Limb (tissue), 2 donors: ENCODE measurements around the gene VWA3B.
"Not testable (repeated sequence)": the region's sequence is repeated elsewhere in the genome, so short reads cannot be mapped to it uniquely, and the experiment has no call there.

Experiments used
- DNase-seq, 2 donors: peaks; one replicate each; pipeline ENCODE4 v3.0.0-alpha.2; 2016; ENCODE audit errors: extremely low spot score in 2 of 2

VWA3B gene

GRCh38 chr2:98134172-98135005, 47.4 kb downstream of the VWA3B start:
- DNase-seq, result no peak

DNA sequence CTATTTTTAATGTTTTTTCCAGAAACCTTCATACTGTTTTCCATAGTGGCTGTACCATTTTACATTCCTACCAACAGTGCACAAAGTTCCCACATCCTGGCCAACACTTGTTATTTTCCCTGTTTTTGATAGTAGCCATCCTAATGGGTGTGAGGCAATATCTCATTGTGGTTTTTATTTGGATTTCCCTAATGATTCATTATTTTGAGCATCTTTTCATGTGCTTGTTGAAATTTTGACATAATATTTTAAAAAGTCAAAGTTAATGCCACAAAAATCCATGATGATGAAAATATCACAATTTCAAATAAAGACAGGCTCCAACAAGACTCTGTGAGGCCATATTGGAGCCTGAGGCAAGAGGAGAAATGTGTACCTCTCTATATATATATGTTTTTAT, 50.2 kb downstream of the VWA3B start:
- DNase-seq, result no peak

DNA sequence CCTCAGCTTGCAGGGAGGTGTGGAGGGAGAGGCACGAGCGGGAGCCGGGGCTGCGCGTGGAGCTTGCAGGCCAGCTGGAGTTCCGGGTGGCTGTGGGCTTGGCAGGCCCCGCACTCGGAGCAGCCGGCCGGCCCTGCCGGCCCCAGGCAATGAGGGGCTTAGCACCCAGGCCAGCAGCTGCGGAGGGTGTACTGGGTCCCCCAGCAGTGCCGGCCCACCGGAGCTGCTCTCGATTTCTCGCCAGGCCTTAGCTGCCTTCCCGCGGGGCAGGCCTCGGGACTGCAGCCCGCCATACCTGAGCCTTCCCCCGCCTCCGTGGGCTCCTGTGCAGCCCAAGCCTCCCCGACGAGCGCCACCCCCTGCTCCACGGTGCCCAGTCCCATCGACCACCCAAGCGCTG, 52.0 kb downstream of the VWA3B start:
- DNase-seq, result not testable (repeated sequence)

- no peak for DNase-seq
Observed at GRCh38 chr2:98140210-98140609, 53.2 kb downstream of the VWA3B start.

DNA sequence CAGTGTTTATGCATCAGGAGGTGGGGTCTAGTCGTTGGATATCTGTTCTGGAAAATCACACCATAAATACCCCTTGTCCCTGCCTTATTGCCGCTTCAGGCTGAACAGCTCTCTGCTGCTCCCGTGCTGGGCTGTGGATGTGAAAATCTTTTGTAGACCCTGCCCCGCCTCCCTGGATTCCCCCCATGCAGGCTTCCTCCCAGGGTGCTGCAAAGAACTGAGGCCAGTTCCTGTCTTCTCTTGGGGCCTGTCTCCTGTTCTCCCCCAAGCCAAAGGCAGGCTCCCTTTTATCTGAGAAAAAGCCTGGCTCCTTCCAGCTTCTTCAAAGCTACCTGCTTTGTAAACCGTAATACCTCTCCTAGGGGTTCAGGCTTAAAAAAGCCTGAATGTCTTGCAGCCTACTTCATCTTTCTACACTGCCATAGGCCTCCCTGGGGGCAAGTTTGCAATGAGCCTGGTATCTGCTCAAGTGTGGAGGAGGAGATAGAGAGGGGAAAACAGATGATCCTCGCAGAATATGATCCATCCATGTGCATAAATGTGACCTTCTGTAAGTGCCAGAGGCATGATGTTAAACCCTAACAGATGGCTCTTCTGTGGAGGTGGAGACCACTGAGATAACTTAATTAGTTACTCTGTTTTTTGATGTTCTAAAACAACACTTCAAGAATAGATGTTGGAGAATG, 55.3 kb downstream of the VWA3B start:
- no peak for DNase-seq

GRCh38 chr2:98145070-98145469, 58.1 kb downstream of the VWA3B start:
- no peak for DNase-seq

DNA sequence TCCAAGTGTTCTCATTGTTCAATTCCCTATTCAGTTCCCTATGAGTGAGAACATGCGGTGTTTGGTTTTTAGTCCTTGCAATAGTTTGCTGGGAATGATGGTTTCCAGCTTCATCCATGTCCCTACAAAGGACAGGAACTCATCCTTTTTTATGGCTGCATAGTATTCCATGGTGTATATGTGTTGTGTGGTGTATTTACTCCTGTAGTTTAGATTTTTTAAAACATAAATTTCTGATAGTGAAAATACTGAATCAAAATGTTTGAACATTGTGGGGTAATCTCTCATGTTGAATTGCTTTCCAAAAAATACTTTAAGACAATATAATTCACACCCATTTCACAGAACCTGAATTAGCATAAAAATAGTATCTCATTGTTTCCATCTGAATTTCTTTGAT, 60.9 kb downstream of the VWA3B start:
- not testable (repeated sequence) for DNase-seq

GRCh38 chr2:98148595-98149332, 61.8 kb downstream of the VWA3B start:
- DNase-seq, result no peak

- DNase-seq, result no peak
Observed at GRCh38 chr2:98149333-98149697, 62.3 kb downstream of the VWA3B start.

- DNase-seq, result no peak
Observed at GRCh38 chr2:98153481-98153880, 66.5 kb downstream of the VWA3B start.

DNA sequence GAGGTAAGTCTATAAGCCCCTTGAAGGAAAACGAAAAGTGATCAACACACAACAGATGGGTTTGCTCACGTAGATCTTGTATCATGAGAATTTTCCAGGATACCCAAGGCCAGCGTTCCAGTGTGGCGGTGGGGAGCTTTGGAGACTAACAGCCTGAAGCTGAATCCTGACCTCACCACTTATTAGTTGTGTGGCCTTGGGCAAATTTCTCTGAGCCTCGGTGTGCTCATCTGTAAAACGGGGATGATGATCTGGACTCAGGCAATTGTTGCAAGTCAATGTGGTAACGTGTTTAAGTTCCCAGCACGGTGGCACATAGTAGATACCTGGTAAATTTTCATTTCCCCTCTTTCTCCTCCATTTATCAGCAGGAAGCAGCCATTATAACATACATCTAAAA, 68.3 kb downstream of the VWA3B start:
- DNase-seq, result no peak

DNA sequence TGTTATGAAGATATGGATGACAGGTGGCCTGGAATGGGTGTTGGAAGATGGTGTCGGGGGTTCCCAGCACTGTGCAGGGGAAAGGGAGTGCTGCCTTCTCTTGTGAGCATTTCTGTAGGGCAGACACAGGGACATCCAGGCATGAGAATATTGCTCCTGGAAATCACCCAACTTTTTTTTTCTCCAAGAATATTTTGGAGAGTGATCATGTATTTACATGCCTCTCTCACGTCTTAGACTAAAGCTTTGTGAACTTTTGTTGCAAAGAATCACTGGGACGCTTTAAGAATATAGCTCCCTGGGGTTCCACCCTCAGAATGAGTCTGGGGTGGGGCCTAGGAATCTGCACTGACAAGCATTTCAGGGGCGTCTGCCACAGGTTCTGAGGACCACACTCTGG, 68.7 kb downstream of the VWA3B start:
- DNase-seq, result no peak

- no peak for DNase-seq
Observed at GRCh38 chr2:98156304-98156703, 69.3 kb downstream of the VWA3B start.

- DNase-seq, result no peak
Observed at GRCh38 chr2:98157557-98157956, 70.6 kb downstream of the VWA3B start.

- DNase-seq, result peak; percentile 43 to 62
Observed at GRCh38 chr2:98158305-98158704, 71.3 kb downstream of the VWA3B start.

DNA sequence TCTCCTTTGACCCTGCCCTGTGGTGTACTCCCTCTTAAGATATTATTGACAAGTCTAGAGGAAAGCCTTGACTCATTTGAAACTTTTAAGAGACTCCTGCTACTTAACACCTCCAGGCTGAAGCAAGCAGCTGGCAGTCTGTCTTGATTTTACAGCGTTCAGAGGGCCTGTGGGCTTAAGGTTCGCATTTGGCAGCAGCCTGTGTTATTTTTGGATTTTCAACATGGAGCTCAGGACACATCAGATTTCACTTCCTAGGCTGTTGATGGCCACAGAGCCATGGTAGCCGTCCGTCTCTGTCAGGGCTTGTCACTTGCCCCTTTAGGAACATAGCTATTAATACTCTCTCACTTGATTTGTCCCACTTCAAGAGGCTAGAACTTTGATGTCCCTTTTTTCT, 73.6 kb downstream of the VWA3B start:
- peak; percentile 54 to 72 for DNase-seq

DNA sequence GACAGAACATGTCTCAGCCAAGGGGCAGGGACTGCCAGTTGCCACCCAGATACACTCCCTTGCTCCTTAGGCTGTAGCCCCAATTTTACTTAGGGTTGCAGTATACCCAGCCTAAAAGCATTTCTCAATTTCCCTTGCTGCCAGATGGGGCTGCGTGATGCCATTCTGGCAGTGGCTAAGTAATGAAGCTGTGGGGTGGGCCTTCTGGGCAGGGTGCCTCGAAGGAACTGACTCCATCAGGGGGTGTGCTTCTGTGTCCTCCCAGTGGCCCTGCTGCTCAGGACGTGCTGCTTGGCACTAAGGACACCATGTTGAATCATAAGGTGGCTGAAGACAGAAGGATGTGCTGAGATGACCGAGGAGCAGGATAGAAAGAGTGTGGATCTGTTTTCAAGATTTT, 74.2 kb downstream of the VWA3B start:
- no peak for DNase-seq

- DNase-seq, result no peak
Observed at GRCh38 chr2:98164256-98164655, 77.3 kb downstream of the VWA3B start.

GRCh38 chr2:98165516-98166071, 78.6 kb downstream of the VWA3B start:
- DNase-seq, result no peak

- no peak for DNase-seq
Observed at GRCh38 chr2:98167916-98168315, 80.9 kb downstream of the VWA3B start.

- DNase-seq, result no peak
Observed at GRCh38 chr2:98170076-98170475, 83.1 kb downstream of the VWA3B start.

DNA sequence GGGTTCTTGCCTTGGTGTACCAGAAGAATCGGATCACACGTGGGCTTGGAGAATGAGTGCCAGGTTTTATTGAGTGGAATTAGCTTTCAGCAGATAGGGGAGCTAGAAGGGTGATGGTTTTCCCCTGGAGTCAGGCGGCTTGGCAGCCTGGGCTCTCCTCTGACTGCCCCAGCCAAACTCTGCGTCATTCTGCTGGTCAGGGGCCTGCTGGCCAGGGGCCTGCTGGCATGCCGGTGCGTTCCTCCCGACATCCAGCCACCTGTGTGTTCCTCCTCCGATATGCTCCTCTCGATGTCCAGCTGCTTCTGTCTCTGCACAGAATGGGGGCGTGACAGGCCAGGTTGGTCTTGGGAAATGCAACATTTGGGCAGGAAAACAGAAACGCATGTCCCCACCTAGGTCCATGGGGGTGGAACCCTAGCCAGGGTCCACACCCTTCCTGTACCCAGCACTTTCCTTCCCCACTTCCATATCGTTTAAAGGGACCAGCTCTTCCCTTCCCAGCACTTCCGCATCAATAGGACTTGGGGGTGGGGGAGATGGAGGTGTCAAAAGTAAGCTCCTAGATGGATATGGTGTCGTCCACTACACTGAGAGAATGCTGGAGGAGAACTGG, 85.3 kb downstream of the VWA3B start:
- DNase-seq, result no peak
